Neural cell (in vitro differentiated cells): ENCODE results near the gene PPP1R2B. TPM values are rescaled to one million over a fixed set of nuclear protein-coding genes. Genes with fewer than 3 reads are reported as not detected.

Source experiments
- H2AFZ ChIP-seq: fragments of 200-600, 300-800 bp; sonication (generic), shearing (Covaris generic); 2 replicates; pipeline ENCODE4 v1.6.0; 2014; ENCODE audit warnings: low read depth, mild to moderate bottlenecking, antibody characterized with exemption, low read length, moderate library complexity
- H3F3A ChIP-seq: fragments of 200-600 bp; shearing (Covaris generic); 2 replicates; pipeline ENCODE4 v1.6.1; 2016; ENCODE audit warnings: mild to moderate bottlenecking, moderate library complexity, mixed read lengths, antibody characterized with exemption, low read length; ENCODE audit not compliant: insufficient read depth, poor library complexity, severe bottlenecking
- H3K27ac ChIP-seq: fragments of 200-600, 300-800 bp; sonication (generic), shearing (Covaris generic); 2 replicates; pipeline ENCODE4 v1.5.1; 2014; ENCODE audit warnings: mild to moderate bottlenecking, low read length, moderate library complexity
- H3K27me3 ChIP-seq: fragments of 300-800, 200-600 bp; sonication (generic), shearing (Covaris generic); 2 replicates; pipeline ENCODE4 v1.6.0; 2014; ENCODE audit warnings: mild to moderate bottlenecking, low read depth, low read length, moderate library complexity; ENCODE audit not compliant: insufficient read depth
- H3K36me3 ChIP-seq: fragments of 300-800, 200-600 bp; sonication (generic), shearing (Covaris generic); 2 replicates; pipeline ENCODE4 v1.5.1; 2014; ENCODE audit warnings: mild to moderate bottlenecking, antibody characterized with exemption, low read length, moderate library complexity; ENCODE audit not compliant: insufficient read depth
- H3K4me2 ChIP-seq: fragments of 300-800, 200-600 bp; sonication (generic), shearing (Covaris generic); 2 replicates; pipeline ENCODE4 v1.6.0; 2014; ENCODE audit warnings: mild to moderate bottlenecking, low read length
- H3K4me3 ChIP-seq: fragments of 300-800, 200-600 bp; sonication (generic), shearing (Covaris generic); 2 replicates; pipeline ENCODE4 v1.5.1; 2014; ENCODE audit warnings: mild to moderate bottlenecking, low read length, moderate library complexity
- H3K79me2 ChIP-seq: fragments of 200-600 bp; shearing (Covaris generic); replicated peaks from 2 replicates; pipeline ENCODE4 v1.6.0; 2014; ENCODE audit warnings: mild to moderate bottlenecking, low read length, moderate library complexity; ENCODE audit not compliant: insufficient read depth
- H3K9ac ChIP-seq: fragments of 300-800, 200-600 bp; sonication (generic), shearing (Covaris generic); 2 replicates; pipeline ENCODE4 v1.6.1; 2016; ENCODE audit warnings: mild to moderate bottlenecking, low read length, mixed read lengths
- H3K9me2 ChIP-seq: fragments of 200-600 bp; shearing (Covaris generic); 2 replicates; pipeline ENCODE4 v1.6.1; 2016; ENCODE audit warnings: mild to moderate bottlenecking, low read length, mixed read lengths; ENCODE audit not compliant: insufficient read depth
- H3K9me3 ChIP-seq: fragments of 200-600, 300-800 bp; sonication (generic), shearing (Covaris generic); 2 replicates; pipeline ENCODE4 v1.6.1; 2016; ENCODE audit warnings: mild to moderate bottlenecking, mixed run types, low read length, moderate library complexity, mixed read lengths
- H4K20me1 ChIP-seq: fragments of 200-600 bp; shearing (Covaris generic); 2 replicates; pipeline ENCODE4 v1.6.1; 2016; ENCODE audit warnings: mild to moderate bottlenecking, mixed run types; ENCODE audit not compliant: insufficient read depth
- CTCF ChIP-seq: fragments of 450-650 bp; IDR thresholded peaks from 2 replicates; pipeline ENCODE4 v1.5.1; 2014; ENCODE audit warnings: antibody characterized with exemption, mild to moderate bottlenecking, moderate library complexity; ENCODE audit not compliant: poor library complexity, severe bottlenecking
- EP300 ChIP-seq: fragments of 450-650 bp; conservative IDR thresholded peaks from 2 replicates; pipeline ENCODE4 v1.6.1; 2014; ENCODE audit warnings: antibody characterized with exemption, mild to moderate bottlenecking, moderate library complexity; ENCODE audit not compliant: poor library complexity, severe bottlenecking
- EZH2 ChIP-seq: fragments of 200-600, 300-800 bp; shearing (Covaris generic), sonication (generic); IDR thresholded peaks from 2 replicates; pipeline ENCODE4 v1.6.1; 2014; ENCODE audit warnings: antibody characterized with exemption, low read length, borderline replicate concordance, mild to moderate bottlenecking; ENCODE audit not compliant: insufficient read depth, poor library complexity, severe bottlenecking
- MXI1 ChIP-seq: fragments of 450-650 bp; conservative IDR thresholded peaks from 2 replicates; pipeline ENCODE4 v1.6.1; 2014; ENCODE audit warnings: antibody characterized with exemption, mild to moderate bottlenecking; ENCODE audit not compliant: poor library complexity, severe bottlenecking
- POLR2AphosphoS5 ChIP-seq: IDR thresholded peaks from 2 replicates; pipeline ENCODE4 v1.6.1; 2012
- RAD21 ChIP-seq: fragments of 450-650 bp; conservative IDR thresholded peaks from 2 replicates; pipeline ENCODE4 v1.6.1; 2014; ENCODE audit warnings: antibody characterized with exemption, mild to moderate bottlenecking, moderate library complexity
- SMC3 ChIP-seq: fragments of 450-650 bp; conservative IDR thresholded peaks from 2 replicates; pipeline ENCODE4 v1.6.1; 2014; ENCODE audit warnings: antibody characterized with exemption, mild to moderate bottlenecking, moderate library complexity; ENCODE audit not compliant: poor library complexity
- TAF1 ChIP-seq: IDR thresholded peaks from 2 replicates; pipeline ENCODE4 v1.6.1; 2012; ENCODE audit warnings: low read depth
- polyA plus RNA-seq: library from polyadenylated mRNA; depleted of rRNA; stranded (reverse); fragments of >200 nt; gene quantifications from 2 replicates; pipeline ENCODE4 v1.2.3, GENCODE V29; 2014
- TF ChIP-seq, protein P1 (sequence below): IDR thresholded peaks from 2 replicates; pipeline ENCODE4 v1.6.1; 2012; ENCODE audit warnings: borderline replicate concordance

PPP1R2B gene
- polyA plus RNA-seq, 1 donor from 2014 or later = not detected

DNA sequence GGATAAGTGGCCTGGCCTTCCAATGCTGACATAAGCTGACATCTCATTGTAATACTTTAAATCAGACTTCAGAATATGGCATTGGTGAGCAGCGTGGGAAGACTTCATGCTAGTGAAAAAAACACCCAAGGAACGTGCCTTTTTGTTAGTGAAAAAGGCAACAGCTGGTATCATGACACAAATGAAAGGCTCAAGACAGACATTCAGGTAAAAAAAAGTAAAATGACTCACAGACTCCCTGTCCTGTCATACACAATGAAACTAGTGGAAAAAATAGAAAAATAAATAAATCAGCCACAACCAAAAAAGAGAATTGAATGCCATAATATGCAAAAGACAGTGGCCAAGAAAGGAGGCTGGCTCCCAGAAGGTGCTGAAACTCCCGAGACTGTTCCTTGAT, 24.4 kb upstream of the PPP1R2B start:
- H2AFZ ChIP-seq = no peak overlapping the region
- no peaks in the 10 kb centered on the region for H3K27me3 ChIP-seq
- H3K27ac ChIP-seq = no peak overlapping the region
- H3K79me2 ChIP-seq = no peaks in the 10 kb centered on the region
- H3K9me3 ChIP-seq = no peaks in the 10 kb centered on the region
- TF ChIP-seq EZH2 (no peak), MXI1 (no peak), TAF1 (no peak), POLR2AphosphoS5 (no peak), CTCF (no peak), SMC3 (no peak)
- H3K4me3 ChIP-seq = no peak overlapping the region
- no peaks in the 10 kb centered on the region for H3F3A ChIP-seq
- H3K4me2 ChIP-seq = no peak overlapping the region
- no peaks in the 10 kb centered on the region for H4K20me1 ChIP-seq
- H3K9me2 ChIP-seq = no peaks in the 10 kb centered on the region
- H3K36me3 ChIP-seq = no peaks in the 10 kb centered on the region
- no peak overlapping the region for H3K9ac ChIP-seq

DNA sequence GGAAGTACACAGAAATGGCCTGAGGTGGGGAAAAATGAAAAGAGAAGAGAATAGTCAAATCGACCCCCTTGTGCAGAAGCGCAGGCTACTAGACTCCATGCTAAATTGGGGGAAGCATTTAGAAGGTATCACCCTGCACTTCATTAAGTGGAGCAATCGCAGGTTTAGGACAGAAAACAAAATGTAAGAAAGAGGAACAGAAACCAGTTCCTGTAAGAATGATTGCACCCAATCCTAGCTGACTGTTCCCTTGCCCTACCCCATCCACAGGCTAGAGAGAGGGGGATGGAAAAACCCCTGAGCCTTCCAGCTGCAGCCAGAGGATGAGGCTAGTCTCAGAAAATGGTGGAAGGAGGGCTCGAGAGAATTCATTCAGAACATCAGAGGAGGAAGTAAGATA, 23.9 kb upstream of the PPP1R2B start:
- H3K9ac ChIP-seq = no peak overlapping the region
- no peaks in the 10 kb centered on the region for H3K27me3 ChIP-seq
- H3F3A ChIP-seq = no peaks in the 10 kb centered on the region
- no peaks in the 10 kb centered on the region for H4K20me1 ChIP-seq
- H3K27ac ChIP-seq = no peak overlapping the region
- no peak overlapping the region for H3K4me2 ChIP-seq
- H2AFZ ChIP-seq = no peak overlapping the region
- H3K9me3 ChIP-seq = no peaks in the 10 kb centered on the region
- H3K4me3 ChIP-seq = no peak overlapping the region
- H3K9me2 ChIP-seq = no peaks in the 10 kb centered on the region
- H3K36me3 ChIP-seq = no peaks in the 10 kb centered on the region
- H3K79me2 ChIP-seq = no peaks in the 10 kb centered on the region
- TF ChIP-seq MXI1 (no peak), EZH2 (no peak), POLR2AphosphoS5 (no peak), CTCF (no peak), RAD21 (no peak), SMC3 (no peak), EP300 (no peak), TAF1 (no peak)
- TF ChIP-seq, protein P1, sequence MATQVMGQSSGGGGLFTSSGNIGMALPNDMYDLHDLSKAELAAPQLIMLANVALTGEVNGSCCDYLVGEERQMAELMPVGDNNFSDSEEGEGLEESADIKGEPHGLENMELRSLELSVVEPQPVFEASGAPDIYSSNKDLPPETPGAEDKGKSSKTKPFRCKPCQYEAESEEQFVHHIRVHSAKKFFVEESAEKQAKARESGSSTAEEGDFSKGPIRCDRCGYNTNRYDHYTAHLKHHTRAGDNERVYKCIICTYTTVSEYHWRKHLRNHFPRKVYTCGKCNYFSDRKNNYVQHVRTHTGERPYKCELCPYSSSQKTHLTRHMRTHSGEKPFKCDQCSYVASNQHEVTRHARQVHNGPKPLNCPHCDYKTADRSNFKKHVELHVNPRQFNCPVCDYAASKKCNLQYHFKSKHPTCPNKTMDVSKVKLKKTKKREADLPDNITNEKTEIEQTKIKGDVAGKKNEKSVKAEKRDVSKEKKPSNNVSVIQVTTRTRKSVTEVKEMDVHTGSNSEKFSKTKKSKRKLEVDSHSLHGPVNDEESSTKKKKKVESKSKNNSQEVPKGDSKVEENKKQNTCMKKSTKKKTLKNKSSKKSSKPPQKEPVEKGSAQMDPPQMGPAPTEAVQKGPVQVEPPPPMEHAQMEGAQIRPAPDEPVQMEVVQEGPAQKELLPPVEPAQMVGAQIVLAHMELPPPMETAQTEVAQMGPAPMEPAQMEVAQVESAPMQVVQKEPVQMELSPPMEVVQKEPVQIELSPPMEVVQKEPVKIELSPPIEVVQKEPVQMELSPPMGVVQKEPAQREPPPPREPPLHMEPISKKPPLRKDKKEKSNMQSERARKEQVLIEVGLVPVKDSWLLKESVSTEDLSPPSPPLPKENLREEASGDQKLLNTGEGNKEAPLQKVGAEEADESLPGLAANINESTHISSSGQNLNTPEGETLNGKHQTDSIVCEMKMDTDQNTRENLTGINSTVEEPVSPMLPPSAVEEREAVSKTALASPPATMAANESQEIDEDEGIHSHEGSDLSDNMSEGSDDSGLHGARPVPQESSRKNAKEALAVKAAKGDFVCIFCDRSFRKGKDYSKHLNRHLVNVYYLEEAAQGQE = no peak
